NB4 (cell line): Measurements from ENCODE around the gene SAV1.
A peak's percentile ranks its signal among the peaks of the same experiment; 100 is the strongest.
"Not testable (repeated sequence)": the region's sequence is repeated elsewhere in the genome, so short reads cannot be mapped to it uniquely, and the experiment has no call there.

Experiments
- DNase-seq: peaks from one replicate; pipeline ENCODE4 v3.0.0; 2010; ENCODE audit warnings: low read depth
- H3K4me3 ChIP-seq: one replicate; pipeline ENCODE4 v1.5.1; 2011; ENCODE audit warnings: mild to moderate bottlenecking, low read depth, low read length, moderate library complexity
- CTCF ChIP-seq: IDR thresholded peaks from one replicate; pipeline ENCODE4 v1.5.1; 2012; ENCODE audit warnings: low read depth, low read length
- MYC ChIP-seq: IDR thresholded peaks from 2 replicates; pipeline ENCODE4 v1.6.1; 2011; ENCODE audit warnings: low read depth, low read length
- POLR2A ChIP-seq: IDR thresholded peaks from 2 replicates; pipeline ENCODE4 v1.6.1; 2011; ENCODE audit warnings: mild to moderate bottlenecking; ENCODE audit not compliant: insufficient read length; ENCODE audit errors: extremely low read depth
- TF ChIP-seq, protein P1 (sequence below): IDR thresholded peaks from 2 replicates; pipeline ENCODE4 v1.6.1; 2011; ENCODE audit warnings: low read depth, low read length

The SAV1 gene

GRCh38 chr14:50633954-50634353 is 34.2 kb downstream of the SAV1 start:
- H3K4me3 ChIP-seq, result no peak overlapping the region
- no peak for DNase-seq
- no peak for TF ChIP-seq MYC

DNA sequence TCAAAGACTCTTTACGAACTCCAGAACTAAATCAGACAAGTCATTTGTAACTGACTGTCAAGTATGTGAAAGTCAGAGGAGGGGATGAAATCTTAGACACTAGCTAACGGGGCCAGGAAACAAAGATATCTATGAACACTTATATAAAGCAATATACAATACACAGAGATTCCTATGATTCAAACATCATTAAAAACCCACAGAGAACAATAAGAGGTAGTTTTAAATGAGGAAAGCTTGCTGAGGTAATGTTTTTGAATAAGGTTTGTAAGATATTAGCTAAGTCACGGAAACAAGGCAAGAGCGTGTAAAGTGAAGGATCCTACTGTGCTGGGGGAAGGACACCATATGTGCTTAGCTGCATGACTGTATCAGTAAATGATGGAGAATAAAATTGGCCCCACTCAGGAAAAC is 36.7 kb downstream of the SAV1 start:
- no peak for TF ChIP-seq MYC
- no peak for TF ChIP-seq CTCF
- TF ChIP-seq, protein P1, sequence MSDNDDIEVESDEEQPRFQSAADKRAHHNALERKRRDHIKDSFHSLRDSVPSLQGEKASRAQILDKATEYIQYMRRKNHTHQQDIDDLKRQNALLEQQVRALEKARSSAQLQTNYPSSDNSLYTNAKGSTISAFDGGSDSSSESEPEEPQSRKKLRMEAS, result no peak
- TF ChIP-seq POLR2A, result no peak
- no peak overlapping the region for H3K4me3 ChIP-seq
- no peak for DNase-seq

DNA sequence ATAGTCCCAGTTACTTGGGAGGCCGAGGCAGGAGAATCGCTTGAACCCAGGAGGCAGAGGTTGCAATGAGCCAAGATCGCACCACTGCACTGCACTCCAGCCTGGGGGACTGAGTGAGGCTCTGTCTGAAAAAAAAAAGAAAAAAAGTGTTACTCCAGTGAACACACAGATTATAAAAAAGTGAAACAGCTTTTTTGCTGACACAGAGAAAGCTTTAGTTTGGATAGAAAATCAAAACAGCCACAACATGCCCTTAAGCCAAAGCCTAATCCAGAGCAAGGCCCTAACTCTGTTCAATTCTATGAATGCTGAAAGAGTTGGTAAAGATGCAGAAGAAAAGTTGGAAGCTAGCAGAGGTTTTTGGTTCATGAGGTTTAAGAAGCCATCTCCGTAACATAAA is 43.2 kb downstream of the SAV1 start:
- DNase-seq, result not testable (repeated sequence)

DNA sequence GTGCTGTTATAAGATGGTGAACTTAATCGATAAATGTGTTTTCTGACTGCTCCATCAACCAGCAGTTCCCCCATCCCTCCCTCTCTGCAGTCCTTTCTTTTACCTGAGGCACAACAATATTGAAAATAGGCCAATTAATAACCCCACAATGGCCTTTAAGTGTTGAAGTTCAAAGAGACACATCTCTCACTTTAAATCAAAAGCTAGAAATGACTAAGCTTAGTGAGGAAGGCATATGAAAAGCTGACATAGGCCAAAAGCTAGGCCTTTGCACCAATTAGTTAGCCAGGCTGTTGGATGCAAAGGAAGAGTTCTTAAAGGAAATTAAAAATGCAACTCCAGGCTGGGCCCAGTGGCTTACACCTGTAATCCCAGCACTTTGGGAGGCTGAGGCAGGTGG is 43.7 kb downstream of the SAV1 start:
- H3K4me3 ChIP-seq, result no peak overlapping the region
- TF ChIP-seq CTCF (no peak), MYC (no peak)
- TF ChIP-seq, protein P1, result no peak
- DNase-seq, result no peak

More for the DNA sequence above, 43.2 kb downstream of the SAV1 start:
- not testable (repeated sequence) for H3K4me3 ChIP-seq

DNA sequence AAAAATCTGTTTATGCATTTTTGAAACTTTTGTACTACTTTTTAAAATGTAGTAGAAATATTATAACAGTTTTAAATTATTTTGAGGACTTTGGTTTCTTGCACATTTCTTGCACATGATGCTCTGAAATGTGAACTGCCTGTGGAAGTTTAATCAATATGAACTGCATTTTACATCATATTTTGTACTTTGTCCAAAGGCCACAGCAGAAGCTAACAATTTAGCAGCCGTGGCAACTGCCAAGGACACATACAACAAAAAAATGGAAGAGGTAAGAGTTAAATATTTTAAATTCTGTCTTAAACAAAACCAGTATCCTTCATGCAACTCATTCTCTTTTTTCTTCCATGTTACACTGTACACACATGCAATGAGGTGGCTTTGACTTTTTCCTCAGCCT is 45.1 kb downstream of the SAV1 start:
- H3K4me3 ChIP-seq, result no peak overlapping the region
- DNase-seq, result no peak
- TF ChIP-seq CTCF (no peak), POLR2A (no peak), MYC (no peak)
- TF ChIP-seq, protein P1, result no peak

DNA sequence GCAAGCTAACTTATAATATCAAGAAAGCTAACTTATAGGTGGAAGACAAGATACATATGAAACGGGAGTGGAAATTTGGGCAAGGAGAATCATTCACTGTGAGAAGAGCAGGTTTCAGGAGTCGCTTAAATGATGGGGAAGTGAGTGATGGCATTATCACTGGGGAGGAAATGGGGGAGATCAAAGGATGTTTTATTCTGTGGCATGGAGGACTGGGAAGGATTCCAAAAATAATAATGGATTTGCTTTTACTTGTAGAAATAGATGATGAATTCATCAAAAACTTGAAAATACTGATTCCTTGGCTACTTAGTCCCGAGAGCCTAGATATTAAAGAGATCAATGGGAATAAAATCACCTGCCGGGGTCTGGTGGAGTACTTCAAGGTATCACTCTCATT is 47.8 kb downstream of the SAV1 start:
- H3K4me3 ChIP-seq, result no peak overlapping the region
- TF ChIP-seq CTCF (no peak), POLR2A (no peak), MYC (no peak)
- TF ChIP-seq, protein P1, result no peak
- DNase-seq, result no peak

GRCh38 chr14:50619569-50620141 is 48.5 kb downstream of the SAV1 start:
- peak; percentile 54 for DNase-seq
- H3K4me3 ChIP-seq, result no peak overlapping the region
- no peak for TF ChIP-seq MYC
- TF ChIP-seq POLR2A, result no peak
- TF ChIP-seq CTCF, result peak; percentile 42
- TF ChIP-seq, protein P1, result no peak
